Peyer's patch (tissue), 4 donors: ENCODE measurements around the gene TSPAN18. TPM values are rescaled to one million over a fixed set of nuclear protein-coding genes. Genes with fewer than 3 reads are reported as not detected.

Experiments
- DNase-seq, 3 donors: peaks; one replicate each; pipeline ENCODE4 v3.0.0-alpha.2; 2017 to 2019
- H3K27ac ChIP-seq, 4 donors: fragments of 200-600 bp; sonication (generic); one replicate each; pipeline ENCODE4 v1.5.1; 2016 to 2019
- H3K27me3 ChIP-seq, 2 donors: fragments of 200-600 bp; sonication (generic); one replicate each; pipeline ENCODE4 v1.5.1; 2019
- H3K36me3 ChIP-seq, 3 donors: fragments of 200-600 bp; sonication (generic); one replicate each; pipeline ENCODE4 v1.5.1; 2016 to 2019
- H3K4me1 ChIP-seq, 4 donors: fragments of 200-600 bp; sonication (generic); one replicate each; pipeline ENCODE4 v1.5.1; 2016 to 2019
- H3K4me3 ChIP-seq, 4 donors: fragments of 200-600 bp; sonication (generic); 1 replicate in 3 of 4; 2 replicates in 1 of 4; pipeline ENCODE4 v1.5.1; 2016 to 2019; ENCODE audit warnings: mild to moderate bottlenecking in 1 of 4
- H3K9me3 ChIP-seq, 4 donors: fragments of 200-600 bp; sonication (generic); one replicate each; pipeline ENCODE4 v1.5.1; 2016 to 2019; ENCODE audit warnings: mild to moderate bottlenecking in 1 of 4
- POLR2A ChIP-seq, 2 donors: fragments of 450-650 bp; IDR thresholded peaks; one replicate each; pipeline ENCODE4 v1.5.1; 2017; ENCODE audit warnings: antibody characterized with exemption in 2 of 2, mild to moderate bottlenecking in 2 of 2, moderate library complexity in 2 of 2
- total RNA-seq, 4 donors: library from RNA; depleted of rRNA; stranded (reverse); fragments of >200 nt; gene quantifications; one replicate each; pipeline ENCODE4 v1.1.0, GENCODE V29; 2016
- TF ChIP-seq, protein P1 (sequence below), 6 experiments: fragments of 450-650 bp in 4 of 6; fragments of 200-600 bp in 2 of 6; sonication (generic) in 1 of 6; IDR thresholded peaks; one replicate each; pipeline ENCODE4 v1.5.1; 2017 to 2019; ENCODE audit warnings: antibody characterized with exemption in 6 of 6, mild to moderate bottlenecking in 3 of 6, moderate library complexity in 1 of 6

The TSPAN18 gene
- total RNA-seq, 4 donors from 2014 or later: 1.1 to 19.8 (median 3.1) TPM

DNA sequence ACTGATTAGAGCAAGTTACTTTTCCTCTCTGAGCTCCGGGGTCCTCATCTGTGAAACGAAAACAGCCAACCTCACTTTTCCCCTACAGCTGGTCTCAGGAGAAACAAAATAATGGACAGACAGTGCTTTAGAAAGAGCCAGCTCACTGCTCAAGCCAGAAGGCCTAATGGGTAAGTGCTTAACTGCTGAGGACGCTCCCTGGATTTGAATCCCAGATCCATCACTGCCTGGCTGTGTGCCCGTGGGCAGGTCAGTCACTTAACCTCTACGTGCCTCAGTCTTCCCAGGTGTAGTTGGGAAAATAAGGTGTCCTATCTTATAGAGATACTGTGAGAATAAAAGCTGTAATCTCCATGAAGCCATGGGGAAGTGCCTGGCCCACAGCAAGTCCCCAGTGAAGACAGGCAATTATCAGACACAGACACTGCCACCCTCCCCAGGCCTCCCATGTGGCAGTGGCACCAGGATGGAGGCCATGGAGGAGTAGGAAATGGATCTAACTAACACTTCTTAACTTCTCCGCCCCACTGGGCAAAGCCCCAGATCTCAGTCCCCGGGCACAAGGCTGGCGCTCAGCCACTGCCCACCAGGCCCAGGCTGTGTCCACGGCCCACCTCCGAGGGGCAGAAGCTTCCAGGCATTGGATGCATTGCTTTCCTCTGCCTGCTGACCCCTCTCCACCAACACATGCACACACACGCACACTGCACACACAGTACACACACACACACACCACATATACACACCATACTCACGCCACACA is 214.7 kb downstream of the TSPAN18 start:
- Histone ChIP-seq H3K9me3 (no peaks in the 10 kb centered on the region), H3K27ac (peak overlapping the region in 1 of 4 donors; percentile 16), H3K36me3 (peaks cover 0 to 11% (median 0%) of the 10 kb centered on the region in 3 donors), H3K4me1 (peaks cover 0 to 41% (median 18%) of the 10 kb centered on the region in 4 donors), H3K4me3 (no peak overlapping the region), H3K27me3 (no peaks in the 10 kb centered on the region)
- DNase-seq: no peak
- TF ChIP-seq, protein P1, sequence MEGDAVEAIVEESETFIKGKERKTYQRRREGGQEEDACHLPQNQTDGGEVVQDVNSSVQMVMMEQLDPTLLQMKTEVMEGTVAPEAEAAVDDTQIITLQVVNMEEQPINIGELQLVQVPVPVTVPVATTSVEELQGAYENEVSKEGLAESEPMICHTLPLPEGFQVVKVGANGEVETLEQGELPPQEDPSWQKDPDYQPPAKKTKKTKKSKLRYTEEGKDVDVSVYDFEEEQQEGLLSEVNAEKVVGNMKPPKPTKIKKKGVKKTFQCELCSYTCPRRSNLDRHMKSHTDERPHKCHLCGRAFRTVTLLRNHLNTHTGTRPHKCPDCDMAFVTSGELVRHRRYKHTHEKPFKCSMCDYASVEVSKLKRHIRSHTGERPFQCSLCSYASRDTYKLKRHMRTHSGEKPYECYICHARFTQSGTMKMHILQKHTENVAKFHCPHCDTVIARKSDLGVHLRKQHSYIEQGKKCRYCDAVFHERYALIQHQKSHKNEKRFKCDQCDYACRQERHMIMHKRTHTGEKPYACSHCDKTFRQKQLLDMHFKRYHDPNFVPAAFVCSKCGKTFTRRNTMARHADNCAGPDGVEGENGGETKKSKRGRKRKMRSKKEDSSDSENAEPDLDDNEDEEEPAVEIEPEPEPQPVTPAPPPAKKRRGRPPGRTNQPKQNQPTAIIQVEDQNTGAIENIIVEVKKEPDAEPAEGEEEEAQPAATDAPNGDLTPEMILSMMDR (IDR thresholded peaks at IDR 0.05): no peak
- no peak for TF ChIP-seq POLR2A (IDR thresholded peaks at IDR 0.05)

DNA sequence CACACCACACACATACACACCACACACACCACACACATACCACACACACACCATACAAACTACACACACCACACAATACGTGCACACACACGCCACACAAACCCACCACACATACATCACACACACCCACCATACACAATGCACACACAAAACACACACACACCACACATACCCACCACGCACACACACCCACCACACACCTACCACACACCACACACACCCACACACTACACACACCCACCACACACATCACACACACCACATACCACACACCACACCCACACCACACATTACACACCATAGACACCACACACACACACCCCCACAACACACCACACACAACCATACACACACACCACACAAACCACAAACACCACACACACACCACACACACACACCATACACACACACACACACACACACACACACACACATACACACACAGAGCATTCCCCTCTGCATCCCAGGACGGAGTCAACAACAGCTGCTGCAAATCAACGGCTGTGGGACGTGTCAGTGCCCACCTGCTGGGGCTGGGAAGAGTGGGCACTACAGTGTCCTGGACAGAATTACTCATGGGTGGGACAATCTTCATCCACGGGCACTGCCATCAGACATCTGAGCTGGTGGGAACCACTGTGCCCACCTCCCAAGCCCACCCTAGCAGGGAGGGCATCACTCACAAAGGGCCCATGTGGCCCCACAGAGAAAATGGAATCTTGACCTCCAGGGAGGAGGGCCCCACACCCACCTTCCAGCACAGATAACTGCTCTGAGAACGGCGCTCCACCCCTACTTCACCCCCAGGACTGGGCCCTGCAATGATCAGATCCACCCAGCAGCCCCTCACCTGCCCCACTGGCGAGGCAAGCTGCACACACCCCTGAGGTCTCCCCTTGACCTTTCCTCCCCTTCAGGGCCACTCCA is 215.5 kb downstream of the TSPAN18 start:
- Histone ChIP-seq H3K27ac (peak overlapping the region in 1 of 4 donors; percentile 55), H3K4me3 (no peak overlapping the region), H3K9me3 (no peaks in the 10 kb centered on the region), H3K4me1 (peaks cover 0 to 38% (median 18%) of the 10 kb centered on the region in 4 donors), H3K36me3 (peaks cover 0 to 3% (median 0%) of the 10 kb centered on the region in 3 donors), H3K27me3 (no peaks in the 10 kb centered on the region)
- DNase-seq: no peak
- TF ChIP-seq, protein P1 (IDR thresholded peaks at IDR 0.05): no peak
- no peak for TF ChIP-seq POLR2A (IDR thresholded peaks at IDR 0.05)

DNA sequence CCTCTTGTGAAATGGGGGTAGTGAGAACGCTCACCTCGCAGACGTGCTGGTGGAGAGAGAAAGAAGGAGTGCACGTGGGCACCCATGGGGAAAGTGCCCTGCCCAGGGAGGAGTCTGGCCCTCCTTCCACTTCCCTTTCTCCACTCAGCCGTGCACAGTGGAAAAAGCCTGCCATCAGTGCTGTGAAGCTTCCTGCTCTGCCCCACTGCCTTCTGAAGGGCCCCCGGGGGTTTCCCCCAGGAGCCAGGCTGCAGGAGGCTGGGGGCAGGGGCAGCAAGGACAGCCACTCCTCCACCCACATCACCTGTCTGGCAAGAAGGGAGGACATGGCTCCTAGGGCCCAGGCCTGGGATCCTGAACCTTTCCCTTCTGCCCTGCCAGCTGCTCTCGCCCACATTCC is 216.4 kb downstream of the TSPAN18 start:
- H3K4me3 ChIP-seq: no peak overlapping the region
- H3K9me3 ChIP-seq: no peaks in the 10 kb centered on the region
- DNase-seq: peak in 2 of 3 donors; percentile 82 to 85
- H3K4me1 ChIP-seq: peaks cover 0 to 38% (median 18%) of the 10 kb centered on the region in 4 donors
- peak overlapping the region in 2 of 4 donors; percentile 11 to 55 for H3K27ac ChIP-seq
- H3K27me3 ChIP-seq: no peaks in the 10 kb centered on the region
- TF ChIP-seq, protein P1 (IDR thresholded peaks at IDR 0.05): no peak
- TF ChIP-seq POLR2A (IDR thresholded peaks at IDR 0.05): no peak
- H3K36me3 ChIP-seq: no peaks in the 10 kb centered on the region

DNA sequence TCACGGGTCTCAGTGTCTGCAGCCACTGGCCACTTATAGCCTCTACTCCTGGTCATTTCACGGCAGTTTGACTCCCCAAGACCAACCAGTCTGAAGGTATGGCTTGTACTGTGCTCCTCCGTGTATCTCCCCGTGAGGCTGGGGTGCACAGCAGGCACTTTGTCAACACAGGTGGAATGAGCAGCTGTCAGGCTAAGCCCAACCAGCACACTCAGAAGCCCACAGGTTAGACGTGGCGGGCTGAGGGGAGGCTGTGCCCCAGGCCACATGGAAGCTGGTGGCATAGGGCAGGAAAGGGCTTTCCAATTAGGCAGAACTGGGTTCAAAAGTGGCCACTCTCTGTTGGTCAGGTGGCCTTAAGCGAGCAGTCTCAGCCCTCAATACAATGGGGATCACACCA is 216.9 kb downstream of the TSPAN18 start:
- Histone ChIP-seq H3K27ac (peak overlapping the region in 2 of 4 donors; percentile 11 to 55), H3K9me3 (no peaks in the 10 kb centered on the region), H3K4me3 (no peak overlapping the region), H3K36me3 (no peaks in the 10 kb centered on the region), H3K27me3 (no peaks in the 10 kb centered on the region), H3K4me1 (peaks cover 0 to 38% (median 18%) of the 10 kb centered on the region in 4 donors)
- DNase-seq: peak in 1 of 3 donors; percentile 31
- no peak for TF ChIP-seq POLR2A (IDR thresholded peaks at IDR 0.05)
- TF ChIP-seq, protein P1 (IDR thresholded peaks at IDR 0.05): no peak

DNA sequence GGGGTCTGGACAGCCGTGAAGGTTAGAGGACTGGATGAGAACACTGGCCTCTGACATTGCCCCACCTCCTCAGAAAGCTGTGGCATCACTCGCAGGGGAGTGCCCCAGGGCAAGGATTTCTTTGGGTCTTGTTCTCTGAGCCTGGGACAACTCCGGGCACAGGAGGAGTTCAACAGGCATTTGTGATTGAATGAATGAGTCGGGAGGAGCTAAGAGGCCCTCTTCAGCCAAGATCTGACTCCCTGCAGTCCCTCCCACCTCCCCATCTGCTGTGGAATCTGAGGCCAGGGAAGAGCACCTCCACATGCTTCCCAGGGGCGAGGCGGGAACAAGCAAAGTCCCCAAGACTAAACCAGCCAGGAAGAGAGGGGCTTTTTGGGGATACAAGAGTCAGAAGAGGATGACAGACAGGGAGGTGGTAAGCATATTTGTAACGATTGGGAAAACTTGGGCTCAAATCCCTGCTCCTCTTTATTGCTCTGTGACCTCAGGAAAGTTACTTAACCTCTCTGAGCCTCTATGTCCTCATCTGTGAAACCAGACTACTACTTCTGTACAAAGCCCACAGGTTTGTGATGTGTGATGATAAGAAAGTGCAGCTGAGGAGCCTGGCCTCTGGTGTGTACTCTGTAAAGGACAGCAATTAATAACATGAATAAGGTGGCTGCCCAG is 217.6 kb downstream of the TSPAN18 start:
- no peaks in the 10 kb centered on the region for H3K9me3 ChIP-seq
- peaks cover 0 to 38% (median 18%) of the 10 kb centered on the region in 4 donors for H3K4me1 ChIP-seq
- no peak overlapping the region for H3K4me3 ChIP-seq
- peak overlapping the region in 1 of 4 donors; percentile 55 for H3K27ac ChIP-seq
- TF ChIP-seq, protein P1 (IDR thresholded peaks at IDR 0.05): no peak
- no peak for TF ChIP-seq POLR2A (IDR thresholded peaks at IDR 0.05)
- no peaks in the 10 kb centered on the region for H3K36me3 ChIP-seq
- no peak for DNase-seq
- H3K27me3 ChIP-seq: no peaks in the 10 kb centered on the region
